ENCODE data around the gene ATAD2B.

ATAD2B gene

DNA sequence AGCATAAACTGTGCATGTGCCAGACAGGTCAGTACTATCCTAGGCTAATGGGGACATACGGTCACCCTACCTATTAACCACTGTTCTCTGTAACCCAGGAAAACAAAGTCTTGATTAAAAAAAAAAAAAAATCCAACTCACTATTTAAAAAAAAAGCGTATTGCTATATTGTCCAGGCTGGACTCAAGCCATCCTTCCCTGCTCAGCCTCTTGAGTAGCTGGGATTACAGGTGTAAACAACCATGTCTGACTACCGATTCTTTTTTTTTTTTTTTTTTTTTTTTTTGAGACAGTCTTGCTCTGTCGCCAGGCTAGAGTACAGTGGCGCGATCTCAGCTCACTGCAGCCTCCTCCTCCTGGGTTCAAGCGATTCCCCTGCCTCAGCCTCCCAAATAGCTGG, 11.6 kb downstream of the ATAD2B start:
- no peak for FAIRE-seq
- DNase-seq (ENCODE audit: insufficient read length, low spot score), result no peak

DNA sequence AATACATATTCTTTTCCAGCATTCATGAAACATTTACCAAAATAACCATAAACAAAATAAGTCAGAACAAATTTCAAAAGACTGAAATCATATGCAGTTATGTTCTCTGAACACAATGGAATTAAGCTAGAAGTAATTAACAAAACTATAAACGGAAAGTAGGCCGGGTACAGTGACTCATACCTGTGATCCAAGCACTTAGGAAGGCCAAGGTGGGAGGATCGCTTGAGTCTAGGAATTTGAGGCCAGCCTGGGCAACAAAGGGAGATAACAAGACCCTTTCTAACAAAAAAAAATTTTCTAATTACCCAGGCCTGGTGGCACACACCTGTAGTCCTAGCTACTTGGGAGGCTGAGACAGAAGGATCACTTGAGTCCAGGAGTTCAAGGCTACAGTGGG, 14.9 kb downstream of the ATAD2B start:
- FAIRE-seq (no peak), DNase-seq (ENCODE audit: insufficient read length, low spot score) (no peak)

DNA sequence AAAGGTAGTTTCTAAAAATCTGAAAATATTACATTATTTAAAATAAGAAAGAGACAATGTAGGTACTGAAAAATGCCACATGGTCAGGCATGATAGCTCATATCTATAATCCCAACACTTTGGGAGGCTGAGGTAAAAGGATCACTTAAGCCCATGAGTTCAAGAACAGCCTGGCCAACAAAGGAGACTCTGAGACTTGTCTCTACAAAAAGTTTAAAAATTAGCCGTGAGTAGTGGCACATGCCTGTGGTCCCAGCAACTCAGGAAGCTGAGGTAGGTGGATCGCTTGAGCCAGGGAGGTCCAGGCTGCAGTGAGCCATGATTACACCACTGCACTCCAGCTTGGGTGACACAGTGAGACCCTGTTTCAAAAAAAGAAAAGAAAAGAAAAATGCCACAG, 21.8 kb downstream of the ATAD2B start:
- DNase-seq (ENCODE audit: insufficient read length, low spot score), result no peak
- no peak for FAIRE-seq

DNA sequence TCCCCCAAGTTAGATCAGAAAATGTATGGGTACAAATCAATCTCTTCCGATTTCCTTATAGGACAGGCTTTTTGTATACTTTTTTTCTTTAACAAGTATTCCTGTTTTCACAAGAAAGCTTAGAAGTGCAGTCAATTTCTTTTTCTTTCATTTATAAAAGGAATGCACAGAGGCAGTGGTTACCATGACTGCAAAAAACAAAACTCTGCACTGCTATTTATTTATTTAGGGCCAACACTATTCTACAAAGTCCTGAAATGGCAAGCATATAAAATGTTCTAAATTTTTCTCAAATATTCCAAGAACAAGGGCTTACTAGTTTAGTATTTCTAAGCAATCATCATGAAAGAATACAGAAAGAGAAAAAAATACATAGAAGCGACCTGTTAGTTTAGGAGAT, 22.2 kb downstream of the ATAD2B start:
- DNase-seq (ENCODE audit: insufficient read length, low spot score), result no peak
- no peak for FAIRE-seq

DNA sequence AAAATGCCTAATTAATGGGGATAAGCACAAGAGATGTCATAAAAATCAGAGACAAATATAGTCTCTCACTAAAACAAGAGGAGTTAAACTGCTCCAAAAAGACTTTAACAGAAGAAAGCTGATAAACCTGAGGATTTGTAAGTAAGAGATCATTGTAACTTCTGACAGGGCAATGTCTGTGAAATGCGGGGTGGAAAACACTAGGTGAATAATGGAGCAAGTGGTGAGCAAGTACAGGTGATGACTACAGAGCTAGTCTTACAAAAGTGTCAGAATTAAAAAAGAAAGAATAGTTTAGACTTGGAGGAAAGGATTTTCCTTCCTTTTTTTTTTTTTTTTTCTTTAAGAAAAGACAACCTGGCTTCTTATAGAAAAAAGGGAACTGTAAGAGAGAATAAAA, 22.7 kb downstream of the ATAD2B start:
- FAIRE-seq, result no peak

DNA sequence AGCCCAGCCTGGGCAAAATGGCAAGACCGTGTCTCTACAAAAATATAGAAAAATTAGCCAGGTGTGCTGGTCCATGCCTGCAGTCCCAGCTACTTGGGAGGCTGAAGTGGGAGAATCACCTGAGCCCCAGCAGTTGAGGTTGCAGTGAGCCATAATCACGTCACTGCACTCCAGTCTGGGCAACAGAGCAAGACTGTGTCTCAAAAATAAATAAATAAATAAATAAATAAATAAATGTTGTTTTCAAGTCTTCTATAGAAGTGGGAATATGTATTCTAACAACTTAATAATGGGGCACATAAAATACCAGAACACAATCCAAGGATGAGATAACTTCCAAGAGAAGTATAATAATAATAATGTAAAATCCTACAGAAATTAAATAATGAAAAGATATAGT, 23.9 kb downstream of the ATAD2B start:
- DNase-seq (ENCODE audit: insufficient read length, low spot score), result no peak
- no peak for FAIRE-seq

More for the DNA sequence above, 22.7 kb downstream of the ATAD2B start:
- DNase-seq (ENCODE audit: insufficient read length, low spot score), result no peak

DNA sequence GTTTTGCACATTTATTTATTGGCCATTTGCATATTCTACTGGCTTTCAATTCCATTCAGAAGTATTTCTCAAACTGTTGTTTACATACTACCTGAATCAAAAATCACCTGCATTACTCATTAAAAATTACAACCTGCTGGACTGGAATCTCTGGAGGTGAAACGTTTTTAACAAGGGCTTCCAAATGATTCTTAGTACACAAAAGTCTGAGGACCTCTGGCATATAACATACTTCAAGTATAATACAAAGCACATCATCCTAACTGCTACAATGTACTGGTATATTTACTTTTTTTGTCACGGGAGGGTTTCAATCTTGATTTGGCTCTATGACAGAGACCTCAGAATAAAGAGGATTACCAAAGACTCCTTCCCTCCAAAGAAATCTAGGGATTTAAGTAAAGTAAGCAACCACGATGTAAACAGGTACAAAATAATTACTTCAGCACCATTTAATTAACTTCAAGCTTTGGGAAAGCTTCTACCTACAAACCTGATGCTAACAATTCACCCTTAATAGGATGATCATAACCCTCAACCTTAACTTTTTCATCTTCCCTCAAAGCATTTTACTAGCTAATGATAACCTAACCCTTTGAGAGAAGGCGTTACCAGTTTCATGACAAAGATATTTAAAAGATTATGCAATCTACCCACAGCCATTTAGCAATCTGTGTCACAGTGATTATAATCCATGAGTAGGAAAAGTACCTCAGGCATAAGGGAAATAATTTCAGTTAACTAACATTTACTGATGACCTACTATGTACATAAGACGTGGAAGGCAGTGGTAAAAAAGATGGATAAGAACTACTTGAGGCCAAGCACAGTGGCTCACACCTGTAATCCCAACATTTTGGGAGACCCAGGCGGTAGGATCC, 24.7 kb downstream of the ATAD2B start:
- DNase-seq (ENCODE audit: insufficient read length, low spot score) (no peak), FAIRE-seq (no peak)

DNA sequence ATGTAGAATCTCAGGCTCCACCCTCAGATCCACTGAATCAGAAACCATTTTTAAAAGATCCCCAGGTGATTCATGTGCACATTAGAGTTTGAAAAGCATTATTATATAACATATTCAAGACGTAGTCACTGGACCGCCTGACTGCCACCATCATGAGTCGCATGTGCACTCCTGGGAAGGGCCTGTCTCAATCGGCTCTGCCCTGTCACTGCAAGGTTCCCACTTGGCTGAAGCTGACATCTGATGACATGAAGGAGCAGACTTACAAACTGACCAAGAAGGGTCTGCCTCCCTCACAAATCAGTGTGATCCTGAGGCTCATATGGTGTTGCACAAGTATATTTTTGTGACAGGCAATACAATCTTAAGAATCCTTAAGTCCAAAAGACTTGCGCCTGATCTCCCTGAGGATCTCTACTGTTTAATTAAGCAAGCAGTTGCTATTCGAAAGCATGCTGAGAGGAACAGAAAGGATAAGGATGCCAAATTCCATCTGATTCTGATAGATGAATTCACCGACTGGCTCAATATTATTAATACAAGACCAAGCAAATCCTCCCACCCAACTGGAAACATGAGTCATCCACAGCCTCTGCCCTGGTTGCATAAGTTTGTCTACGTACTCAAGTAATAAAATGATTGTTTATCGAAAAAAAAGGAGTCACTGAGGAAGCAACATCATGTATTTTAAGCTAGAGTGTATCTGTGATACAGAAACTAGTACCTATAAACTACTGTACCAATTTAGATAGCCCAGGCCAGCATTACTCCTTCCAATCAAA, 26.2 kb downstream of the ATAD2B start:
- peak; percentile 55 for DNase-seq (ENCODE audit: insufficient read length, low spot score)
- FAIRE-seq, result peak; percentile 74

DNA sequence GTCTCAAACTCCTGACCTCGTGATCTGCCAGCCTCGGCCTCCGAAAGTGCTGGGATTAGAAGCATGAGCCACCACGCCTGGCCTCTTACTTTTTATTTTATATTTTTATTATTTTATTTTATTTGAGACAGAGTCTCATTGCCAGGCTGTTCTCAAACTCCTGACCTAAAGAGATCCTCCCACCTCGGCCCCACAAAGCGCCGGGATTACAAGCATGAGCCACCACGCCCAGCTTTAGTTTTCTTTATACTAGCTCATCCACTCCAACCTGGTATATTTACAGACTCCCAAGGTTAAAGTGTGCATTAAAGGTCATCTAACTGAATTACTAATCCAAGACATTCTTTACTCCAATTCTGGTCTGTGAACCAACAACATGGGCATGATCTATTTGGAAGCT, 26.8 kb downstream of the ATAD2B start:
- FAIRE-seq, result no peak

DNA sequence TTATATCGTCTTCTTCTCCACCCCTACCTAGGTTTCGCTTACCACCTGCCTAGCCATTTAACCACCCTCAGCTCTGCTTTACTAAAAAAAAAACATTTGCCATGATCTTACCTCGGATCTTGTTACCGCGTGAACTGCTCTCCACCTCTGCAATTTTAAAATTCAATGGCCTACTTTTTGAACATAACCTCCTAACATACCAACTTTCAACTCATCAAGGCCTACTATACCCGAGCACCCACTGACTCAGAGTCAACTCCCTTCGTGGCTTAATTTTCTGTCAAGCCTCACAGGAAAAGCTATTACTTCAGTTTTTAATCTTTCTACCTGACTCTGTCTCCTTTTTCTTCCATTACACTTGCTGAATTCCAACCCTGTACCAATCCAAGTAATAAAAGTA, 55.7 kb downstream of the ATAD2B start:
- no peak for DNase-seq (ENCODE audit: insufficient read length, low spot score)
- no peak for FAIRE-seq

More for the DNA sequence above, 26.8 kb downstream of the ATAD2B start:
- DNase-seq (ENCODE audit: insufficient read length, low spot score), result no peak

DNA sequence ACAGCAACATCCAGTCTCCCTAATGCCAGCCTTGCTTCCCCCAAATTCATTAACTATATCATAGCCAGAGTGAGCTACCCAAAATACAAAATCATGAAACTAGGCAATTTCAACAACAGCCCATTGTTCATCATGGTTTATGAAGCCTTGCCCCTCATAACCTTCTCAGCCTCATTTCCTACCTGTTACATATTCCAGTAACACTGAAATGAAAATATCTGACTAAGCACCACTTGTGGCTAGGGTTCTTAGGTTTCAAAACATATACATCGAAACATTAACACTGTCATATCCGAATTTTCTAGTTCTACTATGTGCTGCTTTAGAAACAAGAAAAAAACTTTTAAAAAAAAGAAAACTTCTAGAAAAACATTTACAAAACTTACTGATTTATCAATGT, 59.5 kb downstream of the ATAD2B start:
- FAIRE-seq, result no peak

DNA sequence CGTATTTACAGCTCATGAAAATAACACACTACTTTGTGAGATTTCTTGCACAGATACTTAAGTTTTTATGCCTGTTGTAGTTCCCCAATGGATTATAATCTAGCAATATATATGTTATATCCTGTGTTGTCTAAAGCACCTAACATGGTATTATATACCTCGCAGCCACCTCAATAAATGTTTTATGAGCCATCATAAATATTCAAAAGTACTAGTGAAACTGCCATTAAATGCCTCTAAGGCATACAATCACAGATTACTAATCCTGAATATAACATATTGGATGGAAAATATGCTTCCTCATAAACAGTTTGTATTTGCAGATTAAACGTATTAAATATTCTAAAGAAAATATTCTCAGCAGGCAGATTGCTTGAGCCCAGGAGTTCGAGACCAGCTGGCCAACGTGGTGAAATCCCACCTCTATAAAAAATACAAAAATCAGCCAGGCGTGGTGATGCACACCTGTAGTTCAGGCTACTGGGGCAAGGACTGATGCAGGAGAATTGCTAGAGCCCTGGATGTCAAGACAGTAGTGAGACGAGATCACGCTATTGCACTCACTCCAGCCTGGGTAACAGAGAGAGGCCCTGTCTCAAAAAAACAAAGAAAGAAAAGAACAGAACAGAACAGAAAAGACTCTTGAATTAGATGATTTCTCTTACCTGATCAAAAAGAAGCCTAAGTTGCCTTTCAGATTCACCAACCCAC, 64.1 kb downstream of the ATAD2B start:
- no peak for FAIRE-seq
- DNase-seq (ENCODE audit: insufficient read length, low spot score), result no peak

More for the DNA sequence above, 59.5 kb downstream of the ATAD2B start:
- DNase-seq (ENCODE audit: insufficient read length, low spot score), result no peak

DNA sequence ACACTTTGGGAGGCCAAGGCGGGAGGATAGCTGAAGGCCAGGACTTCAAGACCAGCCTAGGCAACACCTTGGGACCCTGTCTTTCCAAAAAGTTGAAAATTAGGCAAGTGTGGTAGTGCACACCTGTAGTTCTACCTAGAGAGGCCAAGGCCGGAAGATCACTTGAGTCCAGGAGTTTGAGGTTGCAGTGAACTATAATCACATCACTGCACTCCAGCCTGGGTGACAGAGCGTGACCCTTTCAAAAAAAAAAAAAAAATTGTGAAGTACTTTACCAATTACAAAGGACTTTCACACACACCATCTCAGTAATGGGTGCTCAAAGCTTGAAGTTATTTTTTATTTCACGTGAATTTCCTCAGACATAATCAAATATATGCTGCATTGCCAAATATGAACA, 65.0 kb downstream of the ATAD2B start:
- FAIRE-seq, result no peak
- no peak for DNase-seq (ENCODE audit: insufficient read length, low spot score)

DNA sequence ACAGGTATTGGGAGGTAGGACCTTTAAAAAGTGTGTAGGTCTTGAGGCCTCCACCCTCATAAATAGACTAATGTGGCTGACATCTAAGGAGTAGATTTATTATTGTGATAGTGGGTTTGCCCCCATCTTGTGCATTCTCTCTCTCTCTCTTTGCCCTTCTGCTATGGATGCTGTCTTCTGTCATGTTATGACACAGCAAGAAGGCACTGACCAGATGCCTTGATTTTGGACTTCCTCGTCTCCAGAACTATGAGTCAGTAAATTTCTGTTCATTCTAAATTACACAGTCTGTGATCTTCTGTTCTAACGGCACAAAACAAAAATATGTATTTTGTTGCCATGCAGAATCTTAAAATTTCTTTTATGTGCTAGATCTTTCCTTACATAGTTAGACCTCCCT, 66.9 kb downstream of the ATAD2B start:
- no peak for FAIRE-seq

DNA sequence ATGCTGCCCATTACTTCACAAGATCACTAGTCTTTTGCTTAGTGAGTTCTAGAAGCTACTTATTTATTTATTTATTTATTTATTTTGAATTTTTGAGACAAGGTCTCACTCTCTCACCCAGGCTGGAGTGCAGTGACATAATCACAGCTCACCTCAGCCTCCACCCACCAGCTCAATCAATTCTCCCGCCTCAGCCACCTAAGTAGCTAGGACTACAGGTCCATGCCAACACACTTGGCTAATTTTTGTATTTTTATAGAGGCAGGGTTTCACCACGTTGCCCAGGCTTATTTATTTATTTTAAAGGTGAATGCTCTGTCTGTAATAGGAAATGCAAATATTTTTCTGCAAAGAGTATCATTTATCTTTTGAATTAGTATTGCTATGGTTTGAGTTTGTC, 67.7 kb downstream of the ATAD2B start:
- FAIRE-seq (no peak), DNase-seq (ENCODE audit: insufficient read length, low spot score) (no peak)

More for the DNA sequence above, 66.9 kb downstream of the ATAD2B start:
- no peak for DNase-seq (ENCODE audit: insufficient read length, low spot score)

DNA sequence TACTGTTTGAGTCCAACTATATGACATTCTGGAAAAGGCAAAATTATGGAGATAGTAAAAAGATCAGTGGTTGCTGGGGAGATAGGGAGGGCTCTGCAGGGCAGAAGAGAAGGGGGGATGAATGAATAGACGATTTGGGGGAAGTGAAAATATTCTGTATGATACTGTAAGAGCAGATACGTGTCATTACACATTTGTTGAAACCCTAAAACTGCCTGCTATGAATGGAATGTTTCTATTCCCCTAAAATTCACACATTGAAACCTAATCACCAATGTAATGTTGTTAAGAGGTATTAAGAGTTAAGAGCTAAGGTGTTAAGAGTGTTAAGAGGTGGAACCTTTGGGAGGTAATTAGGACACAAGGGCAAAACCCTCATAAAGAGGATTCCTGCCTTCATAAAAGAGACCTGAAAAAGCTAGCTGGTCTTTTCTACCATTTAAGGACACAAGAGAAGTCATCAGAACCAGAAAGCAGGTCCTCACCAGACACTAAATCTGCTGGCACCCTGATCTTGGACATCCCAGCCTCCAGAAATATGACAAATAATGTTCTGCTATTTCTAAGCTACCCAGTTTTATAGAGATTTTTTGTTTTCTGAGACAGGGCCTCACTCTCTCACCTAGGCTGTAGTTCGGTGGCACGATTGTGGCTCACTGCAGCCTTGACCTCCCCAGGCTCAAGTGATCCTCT, 76.2 kb downstream of the ATAD2B start:
- DNase-seq (ENCODE audit: insufficient read length, low spot score) (no peak), FAIRE-seq (no peak)

DNA sequence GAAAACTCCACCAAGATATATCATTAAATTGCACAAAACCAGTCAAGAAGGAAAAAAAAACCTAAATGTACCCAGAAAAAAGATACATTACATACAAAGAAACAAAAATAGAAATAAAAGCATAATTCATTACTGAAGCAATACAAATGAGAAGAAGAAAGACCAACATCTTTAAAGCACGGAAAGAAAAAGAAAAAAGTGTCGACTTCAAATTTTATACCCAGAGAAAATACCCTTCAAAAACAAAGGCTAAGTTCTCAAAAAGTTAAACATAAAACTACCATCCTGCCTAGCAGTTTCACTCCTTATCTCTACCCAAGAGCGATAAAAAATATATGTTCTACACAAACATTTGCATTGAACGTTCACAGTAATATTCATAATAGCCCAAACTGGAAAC, 82.0 kb downstream of the ATAD2B start:
- no peak for FAIRE-seq
- DNase-seq (ENCODE audit: insufficient read length, low spot score), result no peak

DNA sequence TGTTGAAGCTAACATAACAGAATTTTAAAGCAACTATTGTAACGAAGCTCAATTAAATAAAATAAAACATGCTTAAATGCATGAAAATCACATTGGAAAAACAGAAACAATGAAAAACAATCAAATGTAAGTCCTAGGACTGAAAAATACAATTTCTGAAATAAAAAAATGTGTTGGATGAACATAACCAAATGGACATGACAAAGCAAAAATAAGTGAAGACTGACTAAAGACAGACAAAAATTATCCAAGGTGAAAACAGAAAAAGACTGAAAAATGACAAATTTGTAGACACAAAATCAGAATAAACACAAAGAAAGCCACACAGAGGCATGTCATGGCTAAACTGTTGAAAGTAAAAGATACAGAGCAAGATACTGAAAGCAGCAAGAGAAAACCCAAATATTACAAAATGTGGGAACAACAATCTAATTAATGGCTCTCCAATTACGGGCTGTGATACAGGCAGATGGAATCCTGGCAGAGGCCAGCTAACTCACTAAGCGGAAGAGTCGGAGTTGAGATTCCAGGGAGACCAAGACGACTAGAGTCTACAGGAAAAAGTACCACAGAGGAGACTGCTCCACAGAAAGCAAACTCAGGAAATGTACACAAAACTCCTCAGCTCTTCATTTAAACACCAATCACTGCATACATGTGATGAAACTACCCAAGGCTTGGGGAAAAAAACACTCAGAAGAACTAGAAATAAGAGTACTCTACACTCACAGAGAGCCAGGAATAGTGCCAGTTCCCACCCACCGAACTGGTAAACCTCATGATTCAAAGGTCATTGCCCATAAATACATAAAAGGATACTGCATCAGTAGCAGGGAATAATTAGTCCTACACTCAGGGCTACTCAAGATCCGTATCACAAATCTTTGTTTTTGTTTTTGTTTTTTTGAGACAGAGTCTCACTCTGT, 83.6 kb downstream of the ATAD2B start:
- no peak for DNase-seq (ENCODE audit: insufficient read length, low spot score)
- FAIRE-seq, result no peak

DNA sequence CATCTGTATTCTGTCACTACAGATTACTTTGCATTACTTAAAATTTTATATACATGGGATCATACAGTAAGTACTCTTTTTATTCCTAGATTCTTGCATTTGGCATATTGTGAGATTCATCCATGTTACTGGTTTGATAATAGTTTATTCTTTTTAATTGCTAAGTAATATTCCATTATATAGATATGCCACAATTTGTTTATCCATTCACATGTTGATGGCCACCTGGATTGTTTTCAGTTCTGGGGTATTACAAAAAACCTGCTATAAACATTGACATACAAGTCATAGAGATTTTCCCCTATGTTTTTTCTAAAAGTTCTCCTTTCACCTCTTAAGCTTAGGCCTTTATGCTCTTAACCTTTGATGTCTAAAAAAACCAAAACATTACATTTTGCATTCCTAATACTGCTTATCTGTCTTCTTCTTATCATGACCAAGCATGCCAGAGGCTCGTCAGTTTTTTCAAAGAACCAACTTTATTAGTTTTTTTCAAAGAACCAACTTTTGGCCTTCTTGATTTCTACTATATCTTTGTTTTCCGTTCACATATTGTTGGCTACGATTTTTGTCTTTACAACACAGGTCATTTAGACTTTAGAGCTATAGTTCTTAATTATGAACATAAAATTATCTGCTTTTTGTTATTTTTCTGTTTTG, 86.9 kb downstream of the ATAD2B start:
- DNase-seq (ENCODE audit: insufficient read length, low spot score) (no peak), FAIRE-seq (no peak)
